Stomach (tissue), 4 donors: ENCODE measurements around the gene IFNLR1.

Source experiments
- EP300 ChIP-seq: sonication (generic); formaldehyde crosslinking; IDR thresholded peaks from one replicate; pipeline ENCODE4 v1.6.1; 2017; ENCODE audit warnings: antibody characterized with exemption
- POLR2AphosphoS5 ChIP-seq, 3 donors: sonication (generic); formaldehyde crosslinking; IDR thresholded peaks; one replicate each; pipeline ENCODE4 v1.6.1; 2016; ENCODE audit warnings: antibody characterized with exemption in 3 of 3
- TF ChIP-seq, protein P1 (sequence below), 7 experiments: fragments of 450-650 bp in 4 of 7; fragments of 200-600 bp in 3 of 7; sonication (generic) in 3 of 7; IDR thresholded peaks; one replicate each; pipeline ENCODE4 v1.5.1; 2016 to 2019; ENCODE audit warnings: antibody characterized with exemption in 7 of 7, control low read depth in 2 of 7, mild to moderate bottlenecking in 1 of 7

GRCh38 chr1:24186711-24186992, 437 bp downstream of the IFNLR1 start:
- TF ChIP-seq EP300 (no peak), POLR2AphosphoS5 (IDR thresholded peaks at IDR 0.05) (no peak)
- TF ChIP-seq, protein P1, sequence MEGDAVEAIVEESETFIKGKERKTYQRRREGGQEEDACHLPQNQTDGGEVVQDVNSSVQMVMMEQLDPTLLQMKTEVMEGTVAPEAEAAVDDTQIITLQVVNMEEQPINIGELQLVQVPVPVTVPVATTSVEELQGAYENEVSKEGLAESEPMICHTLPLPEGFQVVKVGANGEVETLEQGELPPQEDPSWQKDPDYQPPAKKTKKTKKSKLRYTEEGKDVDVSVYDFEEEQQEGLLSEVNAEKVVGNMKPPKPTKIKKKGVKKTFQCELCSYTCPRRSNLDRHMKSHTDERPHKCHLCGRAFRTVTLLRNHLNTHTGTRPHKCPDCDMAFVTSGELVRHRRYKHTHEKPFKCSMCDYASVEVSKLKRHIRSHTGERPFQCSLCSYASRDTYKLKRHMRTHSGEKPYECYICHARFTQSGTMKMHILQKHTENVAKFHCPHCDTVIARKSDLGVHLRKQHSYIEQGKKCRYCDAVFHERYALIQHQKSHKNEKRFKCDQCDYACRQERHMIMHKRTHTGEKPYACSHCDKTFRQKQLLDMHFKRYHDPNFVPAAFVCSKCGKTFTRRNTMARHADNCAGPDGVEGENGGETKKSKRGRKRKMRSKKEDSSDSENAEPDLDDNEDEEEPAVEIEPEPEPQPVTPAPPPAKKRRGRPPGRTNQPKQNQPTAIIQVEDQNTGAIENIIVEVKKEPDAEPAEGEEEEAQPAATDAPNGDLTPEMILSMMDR (IDR thresholded peaks at IDR 0.05) = no peak
